Right renal pelvis (tissue), 4 donors: ENCODE results near the gene SPP2. TPM values are rescaled to one million over a fixed set of nuclear protein-coding genes. Genes with fewer than 3 reads are reported as not detected.

Experiments used
- DNase-seq, 4 donors: peaks; one replicate each; pipeline ENCODE4 v3.0.0-alpha.2; 2013; ENCODE audit warnings: low read depth in 4 of 4, low spot score in 3 of 4, missing footprints in 1 of 4
- polyA plus RNA-seq, 4 donors: library from polyadenylated mRNA; unstranded; fragments of 120-200 nt; gene quantifications; one replicate each; pipeline ENCODE4 v1.2.1, GENCODE V29; 2013; ENCODE audit not compliant: insufficient read length in 4 of 4

Gene SPP2
- polyA plus RNA-seq, 4 donors, result not detected

- DNase-seq, result no peak
Measured at GRCh38 chr2:234083572-234084348, 33.3 kb downstream of the SPP2 start.

- DNase-seq, result no peak
Measured at GRCh38 chr2:234091432-234091879, 41.0 kb downstream of the SPP2 start.

DNA sequence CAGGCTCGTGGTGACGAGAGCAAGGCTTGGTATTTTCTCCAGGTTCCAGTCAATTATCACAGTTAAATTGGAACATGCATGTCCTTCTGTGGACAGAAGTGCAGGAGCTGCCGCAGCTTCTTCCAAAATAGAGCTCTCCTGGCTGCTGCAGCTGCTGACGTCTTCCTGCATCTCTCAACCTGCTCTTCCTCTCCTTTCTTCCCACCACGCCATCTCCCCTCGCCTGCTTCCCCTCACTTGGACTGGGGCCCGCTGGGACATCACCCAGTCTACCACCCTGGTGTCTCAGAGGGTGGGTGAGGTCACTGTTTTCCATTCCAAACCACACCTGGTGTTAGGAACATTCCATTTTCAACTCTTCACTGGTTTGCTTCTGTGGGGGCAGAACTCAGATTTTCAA is 41.4 kb downstream of the SPP2 start:
- no peak for DNase-seq

DNA sequence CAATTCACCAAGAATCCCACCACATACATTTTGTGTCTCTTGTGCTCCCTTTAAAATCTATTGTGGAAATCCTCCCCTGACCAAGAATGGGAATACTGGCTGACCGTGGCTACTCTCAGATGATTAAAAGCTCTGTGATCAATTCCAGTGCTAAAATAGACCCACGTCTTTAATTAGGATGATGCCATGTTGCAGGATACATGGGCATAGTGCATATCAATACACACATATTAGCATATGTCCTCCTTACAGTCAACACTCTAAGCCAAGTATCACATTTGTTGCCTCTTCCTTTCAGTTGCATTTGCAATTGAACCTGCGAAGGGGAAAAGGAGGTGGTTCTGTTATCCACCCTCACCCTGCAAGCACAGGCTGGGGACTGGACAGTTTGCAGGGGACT is 41.8 kb downstream of the SPP2 start:
- no peak for DNase-seq

- no peak for DNase-seq
Measured at GRCh38 chr2:234095301-234095700, 44.8 kb downstream of the SPP2 start.

DNA sequence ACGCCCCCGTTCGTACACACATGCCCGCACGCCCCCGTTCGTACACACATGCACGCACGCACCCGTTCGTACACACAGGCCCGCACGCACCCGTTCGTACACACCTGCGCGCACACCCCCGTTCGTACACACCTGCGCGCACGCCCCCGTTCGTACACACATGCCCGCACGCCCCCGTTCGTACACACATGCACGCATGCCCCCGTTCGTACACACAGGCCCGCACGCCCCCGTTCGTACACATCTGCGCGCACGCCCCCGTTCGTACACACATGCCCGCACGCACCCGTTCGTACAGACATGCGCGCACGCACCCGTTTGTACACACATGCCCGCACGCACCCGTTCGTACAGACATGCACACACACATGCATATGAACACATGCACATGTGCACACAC is 45.7 kb downstream of the SPP2 start:
- DNase-seq, result no peak

- DNase-seq, result no peak
Measured at GRCh38 chr2:234098681-234099080, 48.2 kb downstream of the SPP2 start.

DNA sequence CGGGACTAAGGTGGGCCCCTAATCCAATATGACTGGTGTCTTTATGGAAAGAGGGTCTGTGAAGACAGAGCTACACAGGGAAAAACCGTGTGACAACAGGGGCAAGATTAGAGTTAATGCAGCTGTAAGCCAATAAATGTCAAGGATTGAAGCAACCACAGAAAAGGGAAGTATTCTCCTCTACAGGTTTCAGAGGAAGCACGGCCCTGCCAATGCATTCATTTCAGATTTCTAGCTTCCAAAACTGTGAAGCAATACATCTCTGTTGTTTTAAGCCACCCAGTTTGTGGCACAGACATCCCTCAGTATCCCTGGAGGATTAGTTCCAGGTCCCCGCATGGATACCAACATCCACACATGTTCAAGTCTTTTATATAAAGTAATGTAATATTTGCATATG is 48.8 kb downstream of the SPP2 start:
- DNase-seq, result no peak

- DNase-seq, result no peak
Measured at GRCh38 chr2:234100686-234101085, 50.2 kb downstream of the SPP2 start.

- DNase-seq, result no peak
Measured at GRCh38 chr2:234102112-234102511, 51.6 kb downstream of the SPP2 start.

DNA sequence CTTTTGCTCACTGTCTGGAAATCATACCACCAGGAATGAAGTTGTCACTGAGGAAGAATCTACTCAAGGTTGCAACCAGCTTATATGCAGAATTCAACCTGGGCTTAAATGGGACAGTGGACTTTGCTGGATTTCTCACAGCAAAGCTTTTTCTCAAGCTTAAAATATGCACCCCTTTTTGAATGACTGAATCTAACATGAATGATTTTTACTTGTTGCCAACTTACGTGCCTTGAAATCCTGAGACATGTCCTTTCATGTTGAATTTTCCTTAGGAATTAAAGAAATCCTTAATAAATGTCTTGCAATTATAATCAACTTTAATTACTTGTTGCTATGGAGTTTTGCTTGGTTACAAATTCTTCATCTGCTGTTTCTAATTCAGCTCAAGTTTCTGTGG is 57.4 kb downstream of the SPP2 start:
- DNase-seq, result no peak

DNA sequence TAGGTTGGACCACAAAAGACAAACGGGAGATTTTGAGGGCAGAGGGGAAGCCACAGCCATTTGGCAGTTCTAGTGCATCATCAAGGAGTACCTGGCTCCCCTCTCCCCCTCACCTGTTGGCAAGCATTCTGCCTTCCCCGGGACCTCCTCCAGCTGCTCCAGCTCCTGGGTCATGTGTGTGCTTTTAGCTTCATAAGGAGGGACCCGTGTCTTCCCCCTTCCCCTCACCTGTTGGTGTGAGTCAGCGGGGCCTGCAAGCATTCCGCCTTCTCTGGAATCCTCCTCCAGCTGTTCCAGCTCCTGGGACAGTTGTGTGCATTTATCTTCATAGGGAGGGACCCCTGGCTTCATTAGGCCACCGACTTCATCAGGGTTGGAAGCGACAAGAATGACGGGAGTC is 58.8 kb downstream of the SPP2 start:
- no peak for DNase-seq

GRCh38 chr2:234110219-234110618 is 59.7 kb downstream of the SPP2 start:
- no peak for DNase-seq

DNA sequence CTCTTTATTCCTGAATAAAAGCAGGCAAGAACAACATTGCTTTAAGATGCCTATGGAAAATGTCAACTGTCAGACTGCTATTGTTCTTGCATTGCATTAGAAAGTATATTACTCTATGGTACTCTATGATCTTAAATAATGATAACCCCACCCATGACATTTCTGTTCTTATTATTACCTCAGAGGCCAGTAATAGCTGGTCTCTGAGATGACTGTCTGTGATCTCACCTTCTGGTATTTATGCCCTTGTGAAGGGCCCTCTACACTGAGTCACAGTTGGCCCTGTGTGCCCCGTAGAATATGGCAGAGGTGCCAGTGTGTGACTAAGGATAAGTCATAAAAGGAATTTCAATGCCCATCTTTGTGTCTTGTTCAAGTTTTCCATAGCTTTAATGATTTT is 61.0 kb downstream of the SPP2 start:
- no peak for DNase-seq

GRCh38 chr2:234116010-234116409 is 65.5 kb downstream of the SPP2 start:
- no peak for DNase-seq

DNA sequence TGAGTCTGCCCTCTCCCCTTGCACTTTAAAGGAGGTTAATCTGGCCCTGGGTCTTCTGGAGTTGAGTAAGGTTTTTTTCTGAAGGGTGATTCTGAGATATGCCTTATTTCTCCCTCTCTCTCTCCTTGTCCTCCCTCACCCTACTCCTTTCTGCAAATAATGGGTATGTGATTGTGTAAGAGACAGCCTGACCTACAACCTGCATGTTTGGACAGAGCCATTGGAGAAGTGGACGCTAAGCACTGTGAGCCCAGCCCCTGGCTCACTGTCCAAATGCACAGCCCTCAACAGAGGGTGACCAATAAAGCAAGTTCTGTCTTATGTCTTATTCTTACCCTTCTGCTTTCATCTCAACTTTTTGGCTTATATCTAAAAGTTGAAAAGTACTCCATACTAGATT is 71.5 kb downstream of the SPP2 start:
- no peak for DNase-seq

DNA sequence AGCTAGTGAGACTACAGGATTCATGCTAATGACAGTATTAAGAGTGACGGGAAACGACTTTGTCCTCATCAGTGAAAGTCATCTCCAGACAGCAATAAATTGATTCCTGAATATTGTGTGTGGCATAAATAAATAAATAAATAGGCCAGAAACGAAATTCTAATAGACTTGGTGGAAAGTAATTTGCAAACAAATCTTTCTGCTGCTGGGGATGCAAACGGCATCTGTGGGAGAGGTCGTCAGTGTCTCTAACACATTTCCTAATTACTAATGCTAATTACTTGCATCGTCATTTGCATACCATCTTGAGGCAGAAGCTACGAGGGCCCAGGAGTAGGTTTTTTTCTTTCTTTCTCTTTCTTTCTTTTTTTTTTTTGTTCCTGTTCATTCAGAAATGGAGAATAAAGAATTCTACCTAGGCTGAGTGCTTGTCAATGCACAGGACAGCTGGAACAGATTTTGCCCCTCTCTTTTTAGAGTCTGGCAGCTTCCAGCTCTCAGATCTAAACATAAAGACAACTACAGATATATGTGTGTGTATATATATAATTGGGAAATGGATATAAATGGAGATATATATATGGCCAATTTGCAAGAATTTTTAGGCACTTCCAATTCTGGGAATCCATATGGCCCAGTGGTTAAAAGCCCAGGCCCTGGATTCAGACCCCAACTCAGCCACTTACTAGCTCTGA is 75.1 kb downstream of the SPP2 start:
- no peak for DNase-seq

DNA sequence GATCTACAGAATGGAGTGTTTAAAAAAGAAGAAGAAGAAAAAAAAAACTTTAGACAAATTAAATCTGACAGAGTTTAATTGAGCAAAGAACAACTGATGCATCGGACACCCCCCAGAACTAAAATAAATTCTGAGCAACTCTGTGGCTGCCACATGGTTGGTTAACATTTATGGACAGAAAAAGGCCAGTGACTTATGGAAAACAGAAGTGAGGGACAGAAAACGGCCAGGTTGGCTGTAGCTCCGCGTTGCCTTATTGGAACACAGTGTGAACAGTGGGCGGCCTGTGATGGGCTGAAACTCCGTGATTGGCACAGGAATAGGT is 75.6 kb downstream of the SPP2 start:
- no peak for DNase-seq
